Measurements from ENCODE around the gene TRPM2.

The TRPM2 gene

GRCh38 chr21:44466351-44466954 lies 113.0 kb downstream of the TRPM2 start:
- no peak for DNase-seq

- no peak for DNase-seq
These were observed 113.8 kb downstream of the TRPM2 start for GRCh38 chr21:44466996-44467858.

GRCh38 chr21:44467859-44468195 lies 114.4 kb downstream of the TRPM2 start:
- no peak for DNase-seq

GRCh38 chr21:44471341-44471740 lies 117.9 kb downstream of the TRPM2 start:
- DNase-seq = no peak

GRCh38 chr21:44471996-44472395 lies 118.6 kb downstream of the TRPM2 start:
- DNase-seq = no peak

GRCh38 chr21:44473915-44474555 lies 120.6 kb downstream of the TRPM2 start:
- DNase-seq = no peak

GRCh38 chr21:44475266-44475845 lies 121.9 kb downstream of the TRPM2 start:
- DNase-seq = no peak

- no peak for DNase-seq
These were observed 123.7 kb downstream of the TRPM2 start for GRCh38 chr21:44477131-44477530.

- DNase-seq = no peak
These were observed 124.3 kb downstream of the TRPM2 start for GRCh38 chr21:44477712-44478111.

GRCh38 chr21:44478124-44478800 lies 124.8 kb downstream of the TRPM2 start:
- DNase-seq = no peak

- DNase-seq = no peak
These were observed 125.4 kb downstream of the TRPM2 start for GRCh38 chr21:44478801-44479167.

- peak in 1 of 4 experiments; percentile 24 for DNase-seq
These were observed 126.3 kb downstream of the TRPM2 start for GRCh38 chr21:44479556-44480199.

GRCh38 chr21:44480200-44481053 lies 127.0 kb downstream of the TRPM2 start:
- DNase-seq = no peak

- no peak for DNase-seq
These were observed 129.3 kb downstream of the TRPM2 start for GRCh38 chr21:44482581-44483287.

- no peak for DNase-seq
These were observed 130.1 kb downstream of the TRPM2 start for GRCh38 chr21:44483288-44484237.

GRCh38 chr21:44484498-44485253 lies 131.3 kb downstream of the TRPM2 start:
- no peak for DNase-seq

- DNase-seq = peak in 1 of 4 experiments; percentile 43
These were observed 131.9 kb downstream of the TRPM2 start for GRCh38 chr21:44485254-44485793.

- no peak for DNase-seq
These were observed 132.4 kb downstream of the TRPM2 start for GRCh38 chr21:44485796-44486195.

- no peak for DNase-seq
These were observed 132.9 kb downstream of the TRPM2 start for GRCh38 chr21:44486302-44486701.
